ENCODE measurements around the gene GPER1.

Gene GPER1

GRCh38 chr7:1054438-1054837 is 33.5 kb upstream of the GPER1 start:
- DNase-seq, result no peak

GRCh38 chr7:1054861-1055450 is 33.0 kb upstream of the GPER1 start:
- peak; percentile 83 for DNase-seq

- peak; percentile 19 for DNase-seq
Measured at GRCh38 chr7:1055491-1055955, 32.4 kb upstream of the GPER1 start.

- DNase-seq, result peak; percentile 26
Measured at GRCh38 chr7:1055956-1056784, 31.7 kb upstream of the GPER1 start.

- DNase-seq, result no peak
Measured at GRCh38 chr7:1056785-1057410, 31.0 kb upstream of the GPER1 start.

- no peak for DNase-seq
Measured at GRCh38 chr7:1057416-1058291, 30.3 kb upstream of the GPER1 start.

- DNase-seq, result no peak
Measured at GRCh38 chr7:1058311-1058710, 29.6 kb upstream of the GPER1 start.

- no peak for DNase-seq
Measured at GRCh38 chr7:1058821-1059199, 29.1 kb upstream of the GPER1 start.

GRCh38 chr7:1059200-1060091 is 28.5 kb upstream of the GPER1 start:
- no peak for DNase-seq

GRCh38 chr7:1060315-1061072 is 27.4 kb upstream of the GPER1 start:
- no peak for DNase-seq

GRCh38 chr7:1061180-1061579 is 26.7 kb upstream of the GPER1 start:
- no peak for DNase-seq

GRCh38 chr7:1062296-1063294 is 25.3 kb upstream of the GPER1 start:
- no peak for DNase-seq

- DNase-seq, result no peak
Measured at GRCh38 chr7:1063361-1063760, 24.6 kb upstream of the GPER1 start.

GRCh38 chr7:1064581-1064980 is 23.3 kb upstream of the GPER1 start:
- DNase-seq, result no peak

- no peak for DNase-seq
Measured at GRCh38 chr7:1065263-1065584, 22.7 kb upstream of the GPER1 start.

- peak; percentile 90 for DNase-seq
Measured at GRCh38 chr7:1065585-1066241, 22.2 kb upstream of the GPER1 start.

- no peak for DNase-seq
Measured at GRCh38 chr7:1066242-1066588, 21.7 kb upstream of the GPER1 start.

- no peak for DNase-seq
Measured at GRCh38 chr7:1068013-1068412, 19.9 kb upstream of the GPER1 start.

GRCh38 chr7:1068619-1069018 is 19.3 kb upstream of the GPER1 start:
- no peak for DNase-seq

Data from CD4-positive, alpha-beta T cell treated with Interleukin-17A for 4 hours (primary cell).